ENCODE data around the gene RASAL3. TPM values are rescaled to one million over a fixed set of nuclear protein-coding genes. Genes with fewer than 3 reads are reported as not detected.
A peak's percentile ranks its signal among the peaks of the same experiment; 100 is the strongest.

The RASAL3 gene
- total RNA-seq, 6 donors from 2014 or later, result 7.1 to 48.2 (median 16.7) TPM

- Histone ChIP-seq H3K4me1 (peaks cover 8 to 46% (median 24%) of the 10 kb centered on the region in 4 donors), H3K4me3 (peak overlapping the region; percentile 14 to 53 (median 42)), H3K36me3 (peaks cover 0 to 11% (median 4%) of the 10 kb centered on the region in 4 donors), H3K27ac (peak overlapping the region in 3 of 4 donors; percentile 50 to 61 (median 50)), H3K27me3 (peaks cover 0 to 5% (median 0%) of the 10 kb centered on the region in 4 donors), H3K9me3 (no peaks in the 10 kb centered on the region)
- ATAC-seq (ENCODE audit: low FRiP score in 2 of 2) (peak; percentile 71 to 72), DNase-seq (peak; percentile 86 to 88)
- 31 to 42% methylated on average over 19 to 33 of the region's 37 CpGs for WGBS, 2 donors
- peak in 2 of 4 donors; percentile 58 to 69 for TF ChIP-seq POLR2A (IDR thresholded peaks at IDR 0.05)
- peak in 1 of 2 donors; percentile 79 for TF ChIP-seq POLR2AphosphoS5 (IDR thresholded peaks at IDR 0.05)
- TF ChIP-seq CTCF (IDR thresholded peaks at IDR 0.05), result peak in 1 of 6 experiments; percentile 1
- no peak for TF ChIP-seq EP300 (IDR thresholded peaks at IDR 0.05)
These were observed 12.0 kb downstream of the RASAL3 start for GRCh38 chr19:15452111-15453047.

- DNase-seq, result no peak
- no peaks in the 10 kb centered on the region for H3K9me3 ChIP-seq
- no peak for ATAC-seq (ENCODE audit: low FRiP score in 2 of 2)
- H3K36me3 ChIP-seq, result peaks cover 0 to 6% (median 2%) of the 10 kb centered on the region in 4 donors
- H3K27ac ChIP-seq, result peak overlapping the region; percentile 71 to 91 (median 78)
- WGBS, 2 donors, result 92 to 100% methylated on average over 1 of the region's 1 CpG
- H3K4me1 ChIP-seq, result peaks cover 8 to 35% (median 21%) of the 10 kb centered on the region in 4 donors
- H3K27me3 ChIP-seq, result no peaks in the 10 kb centered on the region
- no peak overlapping the region for H3K4me3 ChIP-seq
- TF ChIP-seq EP300 (IDR thresholded peaks at IDR 0.05), result no peak
- no peak for TF ChIP-seq POLR2AphosphoS5 (IDR thresholded peaks at IDR 0.05)
- no peak for TF ChIP-seq POLR2A (IDR thresholded peaks at IDR 0.05)
- no peak for TF ChIP-seq CTCF (IDR thresholded peaks at IDR 0.05)
These were observed 13.8 kb downstream of the RASAL3 start for GRCh38 chr19:15450528-15450890.

GRCh38 chr19:15449620-15450527, 14.5 kb downstream of the RASAL3 start, which contains the start of gene WIZ:
TSS of gene WIZ (minus strand) at chr19:15449956. CDS start at chr19:15448307, 1,649 bp downstream.
- Histone ChIP-seq H3K36me3 (peaks cover 0 to 9% (median 2%) of the 10 kb centered on the region in 4 donors), H3K27me3 (no peaks in the 10 kb centered on the region), H3K4me3 (peak within 1 kb of the TSS; percentile 65 to 92 (median 80)), H3K4me1 (peaks cover 8 to 35% (median 21%) of the 10 kb centered on the region in 4 donors), H3K27ac (peak within 1 kb of the TSS; percentile 71 to 91 (median 78)), H3K9me3 (no peaks in the 10 kb centered on the region)
- WGBS, 2 donors, result 11 to 33% methylated on average over 2 to 15 of the region's 77 CpGs
- DNase-seq (peak; percentile 77 to 99), ATAC-seq (ENCODE audit: low FRiP score in 2 of 2) (peak; percentile 51 to 70)
- no peak for TF ChIP-seq EP300 (IDR thresholded peaks at IDR 0.05)
- no peak for TF ChIP-seq CTCF (IDR thresholded peaks at IDR 0.05)
- TF ChIP-seq POLR2A (IDR thresholded peaks at IDR 0.05), result no peak
- TF ChIP-seq POLR2AphosphoS5 (IDR thresholded peaks at IDR 0.05), result peak; percentile 13 to 57

- H3K4me3 ChIP-seq, result peak overlapping the region; percentile 65 to 92 (median 80)
- peaks cover 8 to 35% (median 21%) of the 10 kb centered on the region in 4 donors for H3K4me1 ChIP-seq
- H3K27me3 ChIP-seq, result no peaks in the 10 kb centered on the region
- WGBS, 2 donors, result 10% methylated on average over 10 to 11 of the region's 43 CpGs
- no peak for ATAC-seq (ENCODE audit: low FRiP score in 2 of 2)
- H3K36me3 ChIP-seq, result peaks cover 0 to 6% (median 0%) of the 10 kb centered on the region in 4 donors
- H3K27ac ChIP-seq, result peak overlapping the region; percentile 71 to 91 (median 78)
- DNase-seq, result no peak
- no peaks in the 10 kb centered on the region for H3K9me3 ChIP-seq
- TF ChIP-seq CTCF (IDR thresholded peaks at IDR 0.05) (no peak), EP300 (IDR thresholded peaks at IDR 0.05) (no peak), POLR2A (IDR thresholded peaks at IDR 0.05) (no peak), POLR2AphosphoS5 (IDR thresholded peaks at IDR 0.05) (no peak)
These were observed 15.3 kb downstream of the RASAL3 start for GRCh38 chr19:15448778-15449619.

All from upper lobe of left lung (tissue), 6 donors.